HG02938 (cell line): ENCODE results near the gene LCE1A.

Experiments used
- ATAC-seq: cut with Tn5 transposase; IDR thresholded peaks from one replicate; pipeline ENCODE4 v1.9.1; 2021; ENCODE audit warnings: mild to moderate bottlenecking, moderate library complexity; ENCODE audit not compliant: unreplicated experiment

The LCE1A gene

GRCh38 chr1:152869808-152870419 is 42.6 kb downstream of the LCE1A start:
- ATAC-seq, result peak; percentile 65

DNA sequence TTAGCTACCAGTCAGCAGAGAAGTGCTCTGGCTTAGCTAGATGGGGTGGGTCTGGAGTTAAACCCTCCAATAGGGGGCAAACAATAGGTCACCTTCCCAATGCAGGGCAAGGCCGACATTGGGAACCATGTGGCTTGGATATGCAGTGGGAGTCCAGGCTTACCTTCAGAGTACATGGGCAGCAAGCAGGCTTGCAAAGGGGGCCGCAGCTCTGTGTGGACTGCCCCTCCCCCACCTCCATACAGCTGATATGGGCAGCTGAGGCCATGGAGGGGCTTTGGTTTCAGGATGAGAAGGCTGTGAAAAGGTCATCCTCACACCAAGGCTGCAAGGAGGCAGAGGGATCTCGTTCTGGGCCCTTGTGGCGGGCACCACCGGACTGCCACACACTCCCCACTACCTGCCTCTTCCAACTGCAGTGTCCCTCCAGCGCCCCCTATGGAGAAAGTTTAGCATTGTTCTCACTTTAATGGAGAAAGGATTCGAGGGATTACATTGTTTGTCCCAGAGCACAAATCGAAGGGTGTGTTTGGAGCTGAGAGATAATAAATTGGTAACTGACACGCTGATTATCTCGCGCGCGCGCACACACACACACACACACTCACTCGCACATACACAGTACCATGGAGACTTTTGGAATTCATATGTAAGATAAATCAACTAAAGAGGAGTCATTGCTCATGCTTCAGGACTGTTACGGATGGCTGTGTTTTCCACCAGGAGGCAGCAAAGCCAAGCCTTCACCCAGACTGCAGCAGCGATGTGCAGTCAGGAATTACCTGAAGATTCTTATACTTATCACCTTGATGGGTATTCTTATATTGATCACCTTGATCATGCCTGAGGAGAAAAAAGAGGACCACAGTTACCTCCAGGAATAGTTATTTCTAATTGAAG is 43.8 kb downstream of the LCE1A start:
- ATAC-seq, result no peak

DNA sequence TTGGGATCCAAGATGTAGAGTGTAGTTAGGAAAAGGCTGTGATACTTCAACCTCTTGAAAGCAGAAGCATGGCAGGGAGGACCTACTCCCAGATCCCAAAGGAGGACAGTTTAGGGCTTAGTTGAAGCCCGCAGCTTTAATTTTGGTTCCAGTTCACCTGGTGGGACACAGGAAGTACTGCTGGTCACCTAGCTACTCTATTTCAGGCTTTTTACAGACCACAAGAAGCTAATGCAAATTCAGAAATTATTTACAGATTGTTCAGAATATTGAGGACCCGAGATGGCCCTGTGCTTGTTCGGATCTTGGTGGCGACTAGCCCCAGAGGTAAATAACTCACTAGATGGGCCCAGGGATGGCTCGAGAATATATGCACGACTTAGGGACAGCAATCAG is 44.5 kb downstream of the LCE1A start:
- ATAC-seq, result no peak

GRCh38 chr1:152873495-152873894 is 46.2 kb downstream of the LCE1A start:
- no peak for ATAC-seq

DNA sequence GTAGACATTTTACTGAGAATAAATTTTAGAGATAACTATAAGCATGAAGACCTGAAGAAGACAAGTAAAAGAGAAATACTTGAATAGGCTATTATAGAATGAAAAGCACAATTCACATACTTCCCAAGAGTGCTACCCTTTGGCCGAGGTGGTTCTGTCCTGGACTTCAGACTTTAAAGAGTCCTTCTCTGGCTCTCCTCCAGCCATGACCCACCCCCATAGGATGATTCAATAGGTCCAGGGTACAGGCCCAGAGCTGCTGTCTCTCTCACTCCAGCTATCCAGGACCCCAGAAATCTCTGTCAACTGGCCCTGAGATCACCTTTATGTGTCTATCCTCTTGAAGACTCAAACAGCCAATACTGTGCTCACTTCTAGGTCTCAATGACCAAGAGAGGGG is 49.6 kb downstream of the LCE1A start:
- no peak for ATAC-seq
